ENCODE data around the gene HERPUD1.

DNA sequence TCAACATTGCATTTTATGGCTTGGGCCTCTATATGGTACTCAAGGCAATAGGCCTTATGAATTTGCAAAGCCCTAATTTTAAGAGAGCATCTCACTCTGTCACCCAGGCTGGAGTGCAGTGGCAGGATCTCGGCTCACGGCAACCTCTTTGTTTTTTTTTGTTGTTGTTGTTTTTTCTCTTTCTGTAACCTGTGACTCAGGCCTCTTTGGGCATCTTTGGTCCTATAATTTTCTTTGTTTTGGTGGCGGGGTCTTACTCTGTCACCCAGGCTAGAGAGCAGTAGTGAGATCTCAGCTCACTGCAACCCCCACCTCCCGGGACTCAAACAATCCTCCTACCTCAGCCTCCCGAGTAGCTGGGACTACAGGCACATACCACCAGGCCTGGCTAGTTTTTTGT lies 21.8 kb upstream of the HERPUD1 start:
- TF ChIP-seq POLR2A (IDR thresholded peaks at IDR 0.05): no peak
- TF ChIP-seq, protein P1, sequence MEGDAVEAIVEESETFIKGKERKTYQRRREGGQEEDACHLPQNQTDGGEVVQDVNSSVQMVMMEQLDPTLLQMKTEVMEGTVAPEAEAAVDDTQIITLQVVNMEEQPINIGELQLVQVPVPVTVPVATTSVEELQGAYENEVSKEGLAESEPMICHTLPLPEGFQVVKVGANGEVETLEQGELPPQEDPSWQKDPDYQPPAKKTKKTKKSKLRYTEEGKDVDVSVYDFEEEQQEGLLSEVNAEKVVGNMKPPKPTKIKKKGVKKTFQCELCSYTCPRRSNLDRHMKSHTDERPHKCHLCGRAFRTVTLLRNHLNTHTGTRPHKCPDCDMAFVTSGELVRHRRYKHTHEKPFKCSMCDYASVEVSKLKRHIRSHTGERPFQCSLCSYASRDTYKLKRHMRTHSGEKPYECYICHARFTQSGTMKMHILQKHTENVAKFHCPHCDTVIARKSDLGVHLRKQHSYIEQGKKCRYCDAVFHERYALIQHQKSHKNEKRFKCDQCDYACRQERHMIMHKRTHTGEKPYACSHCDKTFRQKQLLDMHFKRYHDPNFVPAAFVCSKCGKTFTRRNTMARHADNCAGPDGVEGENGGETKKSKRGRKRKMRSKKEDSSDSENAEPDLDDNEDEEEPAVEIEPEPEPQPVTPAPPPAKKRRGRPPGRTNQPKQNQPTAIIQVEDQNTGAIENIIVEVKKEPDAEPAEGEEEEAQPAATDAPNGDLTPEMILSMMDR (IDR thresholded peaks at IDR 0.05): no peak

All from esophagus squamous epithelium (tissue), 4 donors.